ENCODE measurements around the gene ARID4A.
A peak's percentile ranks its signal among the peaks of the same experiment; 100 is the strongest.

The ARID4A gene

GRCh38 chr14:58276208-58276607, 22.1 kb upstream of the ARID4A start:
- Histone ChIP-seq H3K9me3 (ENCODE audit: insufficient read depth, low read length, severe bottlenecking) (no peaks in the 10 kb centered on the region), H2AFZ (ENCODE audit: low read depth, low read length) (no peak overlapping the region), H3K36me3 (ENCODE audit: insufficient read depth, low read length) (peaks cover 85% of the 10 kb centered on the region), H3K4me2 (ENCODE audit: insufficient read depth, low read length) (peak overlapping the region; percentile 23; the same call in 1 of the 2 replicates), H4K20me1 (ENCODE audit: insufficient read depth, low read length) (peaks cover 43% of the 10 kb centered on the region), H3K27me3 (ENCODE audit: insufficient read depth, low read length, poor library complexity) (no peaks in the 10 kb centered on the region), H3K27ac (ENCODE audit: low read length) (0 out of 2 replicates have a peak overlapping the region, but pooled peaks have one; percentile 10), H3K4me1 (ENCODE audit: insufficient read depth, low read length) (peaks cover 22% of the 10 kb centered on the region), H3K9ac (ENCODE audit: low read depth, low read length) (no peak overlapping the region), H3K4me3 (ENCODE audit: low read depth in 1 of 2, low read length in 2 of 2) (no peak overlapping the region), H3K79me2 (ENCODE audit: insufficient read depth, low read length) (peaks cover 99% of the 10 kb centered on the region)
- no peak for ATAC-seq (ENCODE audit: insufficient read depth, low read depth)
- TF ChIP-seq CTCF (IDR thresholded peaks at IDR 0.05; ENCODE audit: borderline replicate concordance, extremely low read depth, low read length, poor library complexity, severe bottlenecking) (no peak), EZH2 (IDR thresholded peaks at IDR 0.05; ENCODE audit: borderline replicate concordance, low read depth, low read length, severe bottlenecking) (no peak)
- DNase-seq, result no peak

GRCh38 chr14:58278177-58278576, 20.2 kb upstream of the ARID4A start:
- peaks cover 22% of the 10 kb centered on the region for H3K4me1 ChIP-seq (ENCODE audit: insufficient read depth, low read length)
- no peak overlapping the region for H3K9ac ChIP-seq (ENCODE audit: low read depth, low read length)
- no peak for ATAC-seq (ENCODE audit: insufficient read depth, low read depth)
- peaks cover 85% of the 10 kb centered on the region for H3K36me3 ChIP-seq (ENCODE audit: insufficient read depth, low read length)
- H3K9me3 ChIP-seq (ENCODE audit: insufficient read depth, low read length, severe bottlenecking), result no peaks in the 10 kb centered on the region
- no peak overlapping the region for H3K4me3 ChIP-seq (ENCODE audit: low read depth in 1 of 2, low read length in 2 of 2)
- H3K79me2 ChIP-seq (ENCODE audit: insufficient read depth, low read length), result peaks cover 99% of the 10 kb centered on the region
- no peaks in the 10 kb centered on the region for H3K27me3 ChIP-seq (ENCODE audit: insufficient read depth, low read length, poor library complexity)
- no peak overlapping the region for H3K4me2 ChIP-seq (ENCODE audit: insufficient read depth, low read length)
- no peak for DNase-seq
- no peak overlapping the region for H2AFZ ChIP-seq (ENCODE audit: low read depth, low read length)
- H3K27ac ChIP-seq (ENCODE audit: low read length), result no peak overlapping the region
- TF ChIP-seq CTCF (IDR thresholded peaks at IDR 0.05; ENCODE audit: borderline replicate concordance, extremely low read depth, low read length, poor library complexity, severe bottlenecking), result no peak
- no peak for TF ChIP-seq EZH2 (IDR thresholded peaks at IDR 0.05; ENCODE audit: borderline replicate concordance, low read depth, low read length, severe bottlenecking)
- peaks cover 45% of the 10 kb centered on the region for H4K20me1 ChIP-seq (ENCODE audit: insufficient read depth, low read length)

GRCh38 chr14:58280954-58281787, 17.2 kb upstream of the ARID4A start:
- H3K79me2 ChIP-seq (ENCODE audit: insufficient read depth, low read length), result peaks cover 99% of the 10 kb centered on the region
- H4K20me1 ChIP-seq (ENCODE audit: insufficient read depth, low read length), result peaks cover 53% of the 10 kb centered on the region
- no peak overlapping the region for H2AFZ ChIP-seq (ENCODE audit: low read depth, low read length)
- no peaks in the 10 kb centered on the region for H3K27me3 ChIP-seq (ENCODE audit: insufficient read depth, low read length, poor library complexity)
- H3K4me1 ChIP-seq (ENCODE audit: insufficient read depth, low read length), result peaks cover 2% of the 10 kb centered on the region; the same call in 1 of the 2 replicates
- no peaks in the 10 kb centered on the region for H3K9me3 ChIP-seq (ENCODE audit: insufficient read depth, low read length, severe bottlenecking)
- TF ChIP-seq CTCF (IDR thresholded peaks at IDR 0.05; ENCODE audit: borderline replicate concordance, extremely low read depth, low read length, poor library complexity, severe bottlenecking) (no peak), EZH2 (IDR thresholded peaks at IDR 0.05; ENCODE audit: borderline replicate concordance, low read depth, low read length, severe bottlenecking) (no peak)
- H3K27ac ChIP-seq (ENCODE audit: low read length), result no peak overlapping the region
- H3K36me3 ChIP-seq (ENCODE audit: insufficient read depth, low read length), result peaks cover 91% of the 10 kb centered on the region
- no peak overlapping the region for H3K4me2 ChIP-seq (ENCODE audit: insufficient read depth, low read length)
- H3K4me3 ChIP-seq (ENCODE audit: low read depth in 1 of 2, low read length in 2 of 2), result no peak overlapping the region
- DNase-seq (no peak), ATAC-seq (ENCODE audit: insufficient read depth, low read depth) (peak; percentile 22; the same call in 1 of the 3 replicates)
- H3K9ac ChIP-seq (ENCODE audit: low read depth, low read length), result no peak overlapping the region

All from DND-41 (cell line).